ENCODE measurements around the gene CCL1.

The CCL1 gene, protein sequence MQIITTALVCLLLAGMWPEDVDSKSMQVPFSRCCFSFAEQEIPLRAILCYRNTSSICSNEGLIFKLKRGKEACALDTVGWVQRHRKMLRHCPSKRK

DNA sequence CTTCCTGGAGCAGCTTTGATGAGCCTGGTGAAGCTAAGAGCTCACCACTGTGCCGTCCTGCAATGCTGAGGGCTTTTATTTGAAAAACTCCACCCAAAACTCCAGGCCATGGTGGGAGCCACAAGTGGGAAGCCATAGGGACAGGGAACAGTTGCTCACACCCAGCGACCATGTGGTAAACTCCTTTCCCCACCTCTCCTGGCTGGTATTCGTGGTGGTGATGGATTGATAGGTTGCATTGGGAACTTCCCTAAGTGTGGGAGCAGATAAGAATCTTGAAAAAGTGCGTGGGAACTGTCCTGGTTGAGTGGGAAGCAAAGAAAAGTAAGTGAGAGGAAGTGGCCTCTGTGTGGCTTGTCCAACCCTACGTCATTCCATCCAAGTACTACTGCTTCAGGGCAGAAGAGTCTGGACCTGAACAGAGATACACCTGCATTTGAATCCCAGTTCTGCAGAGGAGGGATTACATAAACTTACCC lies at the start of gene CCL1:
Gene CCL1, minus strand, starts transcription at position 51 of the 479 bp plus-strand sequence. CDS start 72 bp downstream, outside the sequence.
- DNase-seq: no peak

DNA sequence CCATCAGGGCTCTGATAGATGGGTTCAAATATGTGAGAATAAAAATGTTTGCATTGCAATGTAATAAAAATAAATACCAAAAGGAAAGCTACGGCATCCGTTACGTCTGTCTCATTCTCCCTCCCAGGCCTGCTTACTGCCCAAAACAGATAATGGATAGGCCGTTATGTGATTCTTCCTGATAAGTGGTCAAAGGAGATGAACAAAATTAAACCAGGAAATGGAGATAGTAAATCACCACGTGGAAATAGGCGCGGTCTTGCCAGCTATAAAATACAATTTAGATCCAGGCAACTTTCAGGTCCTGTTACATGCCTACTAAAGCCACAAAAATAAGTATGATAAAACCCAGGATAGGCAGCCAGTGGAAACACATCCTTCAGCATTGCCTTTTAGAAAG lies 49.5 kb upstream of the CCL1 start:
- no peak for DNase-seq

DNA sequence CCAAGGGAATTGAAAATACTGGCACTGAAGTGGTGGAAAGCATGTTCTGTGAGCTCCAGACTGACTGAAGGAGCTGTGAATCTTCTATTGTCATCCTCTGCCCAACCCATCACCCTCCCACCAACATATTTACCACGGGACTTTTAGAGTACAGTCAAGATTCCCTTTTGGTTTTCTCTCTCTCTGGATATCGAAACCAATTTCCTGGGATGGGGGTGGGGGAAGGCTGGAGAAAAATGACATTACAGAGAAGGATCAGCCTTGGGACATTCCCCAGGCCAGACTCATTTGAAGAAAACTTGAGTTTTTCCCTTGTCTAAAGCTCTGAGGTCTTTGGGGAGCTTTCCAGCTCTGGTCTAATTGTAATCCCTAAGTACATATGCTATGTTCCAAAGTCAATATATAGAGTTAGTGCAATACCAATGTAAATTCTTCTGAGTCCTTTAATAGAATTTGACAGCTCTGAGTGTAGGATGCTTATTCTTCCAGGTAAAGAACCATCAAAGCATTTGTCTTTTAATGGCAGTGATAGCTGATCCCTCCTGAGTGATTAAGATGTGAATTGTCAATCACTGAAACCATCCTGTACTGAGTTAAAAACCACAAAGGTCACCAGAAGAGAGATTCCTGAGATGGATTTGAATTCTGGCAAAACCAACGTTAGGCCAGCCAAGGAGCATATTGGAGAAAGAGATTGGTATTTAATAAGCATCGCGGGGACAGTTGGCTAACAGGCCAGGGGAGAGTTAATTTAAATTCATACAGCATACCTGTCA lies 48.8 kb upstream of the CCL1 start:
- no peak for DNase-seq

DNA sequence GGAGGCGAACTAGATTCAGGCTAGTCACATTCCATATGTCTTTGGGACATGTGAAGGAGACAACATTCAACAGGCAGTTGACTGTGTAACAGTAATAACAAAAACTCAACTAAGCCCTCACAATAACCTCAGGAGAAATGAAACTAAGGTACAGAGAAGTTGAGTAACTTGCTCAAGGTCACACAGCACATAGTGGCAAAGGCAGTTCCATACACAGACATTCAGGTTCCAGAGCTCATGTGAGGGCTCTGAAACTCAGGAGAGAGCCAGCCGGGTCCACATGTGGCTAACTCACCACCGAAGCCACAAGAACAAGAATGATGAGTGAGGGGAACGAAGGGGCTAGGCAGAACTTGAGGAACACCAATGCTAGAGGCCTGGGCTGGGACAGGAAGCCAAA lies 46.3 kb upstream of the CCL1 start:
- no peak for DNase-seq

DNA sequence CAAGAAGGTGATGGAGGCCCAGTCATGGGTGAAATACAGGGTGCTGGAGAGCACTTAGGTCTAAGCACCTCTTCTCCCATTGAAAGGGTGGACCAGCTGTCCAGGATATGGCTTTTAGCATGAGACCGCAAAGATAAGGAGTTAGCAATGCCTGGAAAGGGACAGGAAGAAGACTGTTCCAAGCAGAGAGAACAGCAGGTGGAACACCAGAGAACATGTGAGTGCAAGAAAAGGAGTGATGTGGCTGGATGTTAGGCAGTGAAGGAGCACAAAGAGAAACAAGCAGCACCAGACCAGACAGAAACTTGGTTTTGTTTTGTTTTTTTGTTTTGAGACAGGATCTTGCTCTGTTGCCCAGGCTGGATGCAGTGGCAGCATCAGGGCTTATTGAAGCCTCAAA lies 45.4 kb upstream of the CCL1 start:
- DNase-seq: no peak

DNA sequence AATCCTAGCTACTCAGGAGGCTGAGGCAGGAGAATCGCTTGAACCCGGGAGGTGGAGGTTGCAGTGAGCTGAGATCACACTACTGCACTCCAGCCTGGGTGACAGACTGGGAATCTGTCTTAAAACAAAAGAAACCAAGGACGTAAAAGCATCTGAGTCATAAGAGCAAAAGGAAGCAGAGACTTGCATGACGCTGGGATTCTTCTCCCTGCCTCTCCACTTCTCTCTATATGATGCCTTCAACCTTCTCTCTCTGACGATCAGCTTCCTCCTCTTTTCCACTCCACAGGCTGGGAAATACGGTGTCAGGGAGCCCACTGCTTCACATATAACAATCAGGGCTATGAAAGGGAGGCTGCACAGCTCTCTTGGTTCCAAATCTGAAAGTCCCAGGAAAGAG lies 43.2 kb upstream of the CCL1 start:
- no peak for DNase-seq

DNA sequence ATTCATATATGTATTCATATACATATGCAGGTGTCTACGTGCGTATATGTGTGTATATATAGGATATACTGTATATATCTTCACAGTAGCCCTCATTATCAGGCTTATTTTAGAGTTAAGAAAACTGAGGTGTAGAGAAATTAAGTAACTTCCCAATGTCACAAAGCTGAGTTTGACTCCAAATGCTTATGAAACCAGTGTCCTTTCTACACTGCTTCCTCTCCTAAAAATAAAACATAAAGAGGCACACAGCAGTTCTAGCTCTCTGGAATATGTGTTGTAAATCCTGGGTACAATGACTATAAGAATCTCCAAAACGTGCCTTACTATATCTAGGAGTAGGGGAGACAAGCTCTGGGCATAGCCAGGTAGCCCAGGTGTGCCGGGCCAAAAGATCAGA lies 40.0 kb upstream of the CCL1 start:
- no peak for DNase-seq

DNA sequence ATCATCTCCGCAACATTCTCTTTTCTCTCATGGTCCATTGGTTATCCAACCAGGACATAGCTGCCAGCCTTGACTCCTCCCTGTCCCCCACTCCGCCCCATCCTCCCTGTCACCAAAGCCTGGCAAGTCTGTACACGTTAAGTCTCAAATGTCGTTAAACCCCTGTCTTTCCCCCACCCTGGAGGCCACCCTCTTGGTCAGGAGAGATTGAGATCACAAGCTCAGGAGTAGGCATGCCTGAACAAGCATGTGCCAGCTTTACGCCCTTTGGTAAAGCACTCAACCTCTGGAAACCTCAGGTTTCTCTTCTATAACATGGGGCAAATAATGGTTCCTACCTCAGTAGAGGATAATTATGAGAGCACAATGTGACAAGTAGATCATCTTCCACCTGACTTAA lies 38.1 kb upstream of the CCL1 start:
- no peak for DNase-seq

DNA sequence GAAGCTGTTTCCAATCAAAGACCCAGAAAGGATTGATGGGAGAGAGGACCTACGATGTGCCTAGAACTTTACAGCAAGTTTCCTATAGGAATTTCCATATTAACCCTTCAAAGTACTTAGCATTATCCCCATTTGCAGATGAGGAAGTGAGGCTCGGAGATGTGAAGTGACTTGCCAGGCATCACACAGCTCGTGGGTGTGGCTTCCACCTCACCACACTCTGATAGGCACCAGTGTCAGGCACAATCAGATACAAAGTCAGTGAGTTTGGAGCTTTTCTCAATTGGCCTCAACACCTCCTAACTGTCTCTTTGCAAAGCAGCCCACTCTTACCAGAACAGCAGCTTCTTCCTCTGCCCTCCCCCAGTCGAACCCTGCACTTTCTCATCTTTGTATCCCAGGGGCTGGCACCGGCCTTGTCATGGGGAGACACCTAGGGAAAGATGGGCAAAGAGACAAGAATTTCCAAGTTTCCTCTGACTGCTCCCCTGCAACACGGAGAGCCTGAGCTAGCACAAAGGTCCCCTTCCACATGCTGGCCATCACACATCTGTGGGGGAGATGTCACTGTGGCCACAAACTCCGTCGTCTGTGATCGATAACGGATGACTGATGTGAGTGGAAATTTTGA lies 37.4 kb upstream of the CCL1 start:
- no peak for DNase-seq

DNA sequence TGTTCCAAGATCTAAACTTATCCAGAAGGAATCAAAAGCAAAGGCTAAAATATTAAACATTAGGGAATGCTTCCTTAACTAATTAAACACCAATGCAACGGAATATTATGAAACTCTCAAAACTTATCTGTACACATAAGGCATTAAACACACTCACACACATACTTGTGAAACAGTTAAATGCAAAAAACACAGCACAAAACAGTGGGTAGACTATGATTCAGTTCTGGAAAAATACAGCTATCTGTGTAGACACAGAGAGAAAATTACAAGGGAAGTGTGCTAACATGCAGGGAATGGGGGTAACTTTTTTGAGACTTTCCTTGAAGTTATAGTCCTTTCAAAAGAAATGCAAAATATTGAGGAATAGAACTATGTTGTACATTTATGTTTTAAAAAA lies 36.7 kb upstream of the CCL1 start:
- DNase-seq: no peak

DNA sequence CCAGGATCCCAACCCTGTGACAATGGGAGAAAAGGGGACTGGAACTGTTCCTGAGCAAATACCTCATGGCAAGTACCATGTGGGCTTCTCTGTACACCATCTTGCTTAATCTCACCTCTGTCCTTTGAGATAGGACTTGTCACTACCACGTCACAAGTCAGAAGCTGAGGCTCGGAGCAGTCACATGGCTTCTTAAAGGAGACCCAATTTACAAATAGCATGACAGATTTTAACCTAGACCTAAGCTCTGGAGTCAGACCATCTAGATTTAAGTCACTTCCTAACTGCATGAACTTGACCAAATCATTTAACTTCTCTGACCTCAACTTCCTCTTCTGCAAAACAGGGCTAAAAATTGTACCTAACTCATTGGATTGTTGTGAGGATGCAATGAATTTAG lies 36.0 kb upstream of the CCL1 start:
- DNase-seq: no peak

DNA sequence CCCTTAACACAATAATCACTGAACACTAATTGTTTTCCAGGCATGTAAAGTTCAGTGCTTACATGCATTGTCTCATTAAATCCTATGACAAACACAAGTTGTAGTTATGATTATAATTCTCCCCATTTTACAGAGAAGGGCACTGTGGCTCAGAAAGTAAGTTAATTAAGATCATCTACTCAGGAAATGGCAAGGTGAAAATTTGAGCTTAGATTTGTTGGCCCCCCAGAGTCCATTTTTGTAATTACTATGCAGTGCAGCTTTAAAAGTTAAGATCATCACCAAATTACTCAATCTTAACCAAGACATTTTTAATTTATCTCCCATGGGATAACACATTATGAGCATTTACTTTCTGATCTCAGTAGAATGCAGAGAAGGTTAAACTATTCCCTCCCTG lies 34.2 kb upstream of the CCL1 start:
- DNase-seq: no peak

DNA sequence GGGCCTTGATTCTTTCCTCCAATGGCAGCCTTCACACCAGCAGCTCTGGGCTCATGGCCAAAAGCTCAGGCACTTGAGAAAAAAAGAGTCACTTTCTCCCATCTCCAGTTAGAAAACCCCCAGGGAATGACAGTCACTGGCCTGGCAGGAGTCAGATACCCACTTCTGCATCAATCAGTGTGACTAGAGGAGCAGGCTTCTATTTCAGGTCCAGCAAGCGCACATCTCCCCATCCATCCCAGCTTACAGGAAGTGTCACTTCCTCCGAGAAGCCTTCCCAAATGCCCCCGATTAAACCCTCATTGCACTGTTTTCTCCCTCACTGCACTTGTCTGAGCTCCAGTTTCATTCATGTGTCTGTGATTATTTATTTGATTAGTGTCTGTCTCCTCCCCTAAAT lies 30.4 kb upstream of the CCL1 start:
- DNase-seq: no peak

DNA sequence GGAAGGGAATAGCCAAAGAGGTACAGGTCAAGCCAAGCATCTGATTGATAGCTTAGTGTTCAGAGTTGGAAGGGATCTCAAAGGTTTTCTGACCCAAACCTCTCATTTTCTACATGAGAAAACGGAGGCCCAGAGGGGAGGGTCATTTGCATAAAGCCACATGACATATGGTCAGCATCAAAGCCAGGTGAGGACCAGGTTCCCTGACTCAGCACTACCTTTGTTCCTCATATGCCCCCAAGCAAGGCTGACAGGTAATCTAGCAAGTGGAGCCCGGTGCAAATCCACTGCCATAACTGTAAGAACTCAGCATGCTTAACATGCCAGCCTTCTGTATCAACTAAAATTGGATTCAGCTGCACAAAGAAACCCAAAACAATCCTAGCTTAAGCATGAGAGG lies 28.2 kb upstream of the CCL1 start:
- no peak for DNase-seq

DNA sequence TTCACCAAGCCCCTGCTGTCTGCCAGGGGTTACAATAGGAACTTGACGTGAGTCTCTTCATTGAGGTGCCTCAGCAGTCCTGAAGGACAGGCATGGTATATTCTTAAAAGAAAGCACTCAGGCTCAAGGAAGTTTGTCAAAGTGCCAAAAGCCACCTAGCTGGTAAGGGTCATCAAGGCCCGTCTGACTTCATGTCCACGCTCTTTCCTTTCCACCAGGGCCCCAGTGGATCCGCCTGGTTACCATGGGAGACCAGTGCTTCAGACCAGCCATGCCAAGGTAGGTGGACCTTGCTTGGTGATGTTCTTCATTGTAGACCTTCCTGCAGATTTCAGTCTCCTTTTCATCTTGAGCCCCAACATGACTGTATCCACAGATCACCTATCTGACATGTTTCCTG lies 27.6 kb upstream of the CCL1 start:
- no peak for DNase-seq

DNA sequence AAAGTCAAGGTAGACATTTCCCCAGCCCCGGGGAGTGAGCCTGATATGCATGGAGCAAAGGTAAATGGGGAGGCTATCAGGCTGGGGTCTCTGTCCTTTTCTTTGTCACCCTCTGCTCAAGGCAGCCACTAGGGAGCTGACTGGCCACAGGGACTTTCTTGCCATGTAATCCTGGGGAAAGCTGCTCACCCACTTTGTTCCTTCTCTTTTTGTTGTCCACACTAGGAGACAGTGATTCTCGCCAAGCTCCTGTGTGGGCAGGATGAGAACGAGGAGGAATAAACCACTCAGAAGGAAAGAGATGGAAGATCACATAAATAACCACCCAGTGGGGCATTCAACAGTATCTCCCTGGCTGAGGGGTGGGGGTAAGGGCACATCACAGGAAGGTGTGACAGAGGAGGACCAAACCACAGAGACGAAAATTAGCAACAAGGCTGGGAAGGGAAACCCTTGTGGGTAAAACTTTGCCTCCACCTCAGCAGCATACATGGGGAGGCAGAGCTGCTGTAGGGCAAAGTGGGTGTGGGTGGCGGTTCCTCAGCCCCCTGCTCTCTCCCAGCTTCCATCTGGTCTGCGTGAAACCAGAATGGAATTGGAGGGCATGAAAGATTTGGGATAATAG lies 26.2 kb upstream of the CCL1 start:
- DNase-seq: no peak

DNA sequence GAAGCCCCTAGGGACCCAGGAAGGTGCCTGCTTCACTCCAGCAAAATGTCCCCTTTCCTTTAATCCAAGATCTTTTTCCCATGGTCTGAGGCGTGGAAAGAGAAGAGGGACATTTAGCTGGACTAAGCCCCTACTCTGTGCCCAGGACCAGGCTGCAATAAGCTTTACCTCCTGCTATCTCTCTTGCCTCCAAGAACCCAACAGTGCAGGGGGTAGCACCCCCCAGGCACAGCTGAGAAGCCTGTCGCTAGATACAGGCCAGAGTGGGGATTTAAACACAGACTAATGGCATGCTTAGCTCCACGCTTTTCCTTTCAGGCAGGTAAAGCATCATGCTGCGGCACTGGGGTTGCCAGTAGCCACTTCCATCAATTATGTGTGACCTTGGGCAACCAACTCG lies 24.5 kb upstream of the CCL1 start:
- DNase-seq: no peak

DNA sequence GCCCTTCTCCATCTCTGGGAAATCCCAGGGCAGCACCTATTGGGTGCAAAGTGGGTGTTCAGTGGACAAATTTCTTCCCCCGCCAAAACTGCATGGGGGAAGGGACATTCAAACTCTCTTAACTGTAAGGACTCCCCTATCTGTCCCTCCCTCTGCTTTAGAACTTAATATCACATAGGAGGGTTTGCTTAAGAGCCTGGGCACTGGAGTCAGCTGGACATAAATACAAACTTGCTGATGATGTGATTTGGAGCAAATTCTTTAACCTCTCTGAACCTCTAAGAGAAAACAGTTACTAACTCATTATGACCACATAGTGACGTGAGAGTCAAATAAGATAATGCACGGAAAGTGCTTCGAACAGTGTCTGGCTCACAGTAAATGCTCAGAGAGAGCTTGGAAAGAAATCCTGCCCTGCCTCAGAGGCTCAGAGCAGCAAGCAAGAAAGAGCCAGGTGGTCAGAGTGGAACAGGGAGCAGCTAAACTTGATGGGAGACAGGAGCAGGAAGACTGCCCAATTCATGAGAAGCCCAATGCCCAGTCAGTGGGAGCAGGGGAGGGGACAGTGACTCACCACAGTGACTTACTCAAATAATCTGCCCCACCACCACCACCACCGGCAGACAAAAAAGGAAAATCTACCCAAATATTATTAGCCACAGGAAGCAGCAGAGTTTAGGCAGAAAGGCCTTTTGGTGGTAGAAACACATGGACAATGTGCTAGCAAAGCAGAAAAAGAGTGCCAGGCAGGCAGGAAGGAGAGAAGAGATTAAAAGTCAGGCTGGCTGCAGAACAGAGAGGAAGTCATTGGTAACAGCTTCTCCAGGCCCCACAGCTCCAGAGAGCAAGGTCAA lies 23.9 kb upstream of the CCL1 start:
- DNase-seq: peak; percentile 45

DNA sequence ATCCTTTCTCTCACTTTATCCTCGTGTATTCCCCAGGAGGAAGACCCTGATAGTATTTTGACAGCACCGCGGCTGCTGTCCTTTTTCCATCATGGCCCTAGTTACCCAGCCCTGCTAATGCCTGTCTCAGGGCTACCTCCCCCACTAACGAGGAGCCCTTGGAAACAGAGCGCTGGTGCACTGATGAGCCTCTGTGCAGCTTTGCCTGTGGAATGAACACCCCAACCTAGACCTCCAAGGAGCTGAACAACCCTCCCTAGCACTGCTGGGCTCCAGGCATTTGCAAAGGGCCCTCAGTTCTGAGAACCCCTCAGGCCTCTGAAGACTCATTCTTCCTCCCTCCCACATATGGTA lies 23.3 kb upstream of the CCL1 start:
- no peak for DNase-seq

DNA sequence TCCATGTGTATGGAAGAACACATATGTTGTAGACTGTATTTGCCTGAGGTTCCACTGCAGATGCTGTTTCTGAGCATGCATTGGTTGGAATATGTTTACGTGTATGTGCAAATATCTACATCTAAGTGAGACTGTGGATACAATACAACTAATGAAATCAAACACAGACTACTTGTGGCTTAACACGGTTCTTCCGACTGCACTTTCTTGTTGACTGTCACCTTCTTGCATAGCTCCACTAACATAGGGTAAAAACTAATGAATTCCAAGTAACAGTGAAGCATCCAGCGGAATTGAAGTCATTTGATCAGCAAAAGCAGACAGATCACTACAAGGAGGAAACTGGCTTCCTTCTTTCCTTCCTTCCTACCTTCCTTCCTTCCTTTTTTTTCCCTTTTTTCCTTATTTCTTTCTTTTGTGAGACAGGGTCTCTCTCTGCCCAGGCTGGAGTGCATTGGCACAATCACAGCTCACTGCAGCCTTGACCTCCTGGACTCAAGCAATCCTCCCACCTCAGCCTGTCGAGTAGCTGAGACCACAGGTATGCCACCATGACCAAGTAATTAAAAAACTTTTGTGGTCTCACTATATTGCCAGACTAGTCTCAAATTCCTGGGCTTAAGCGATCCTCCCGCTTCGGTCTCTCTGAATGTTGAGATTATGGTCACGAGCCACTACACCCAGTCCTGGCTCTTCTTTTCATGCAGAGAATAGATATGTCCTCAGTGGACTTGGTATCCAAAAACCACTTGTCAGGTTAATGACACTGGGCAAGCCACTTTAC lies 22.0 kb upstream of the CCL1 start:
- DNase-seq: no peak

DNA sequence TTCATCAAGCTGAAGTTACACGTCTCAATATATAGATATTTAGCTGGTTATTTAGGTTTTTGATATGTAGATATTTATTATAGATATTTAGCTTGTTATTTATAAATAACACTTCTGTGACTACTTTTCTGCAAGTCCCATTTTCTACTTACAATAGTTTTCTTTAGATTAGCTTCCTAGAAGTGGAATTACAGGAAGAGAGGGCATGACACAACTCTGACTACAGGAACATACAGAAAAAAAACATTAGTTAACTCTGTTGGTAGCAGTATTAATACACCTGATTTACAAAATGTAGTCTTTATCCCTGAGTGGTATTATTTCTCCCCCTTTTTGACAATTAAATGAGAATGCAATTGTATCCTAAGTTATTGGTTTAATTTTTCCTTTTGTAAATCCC lies 21.2 kb upstream of the CCL1 start:
- no peak for DNase-seq

DNA sequence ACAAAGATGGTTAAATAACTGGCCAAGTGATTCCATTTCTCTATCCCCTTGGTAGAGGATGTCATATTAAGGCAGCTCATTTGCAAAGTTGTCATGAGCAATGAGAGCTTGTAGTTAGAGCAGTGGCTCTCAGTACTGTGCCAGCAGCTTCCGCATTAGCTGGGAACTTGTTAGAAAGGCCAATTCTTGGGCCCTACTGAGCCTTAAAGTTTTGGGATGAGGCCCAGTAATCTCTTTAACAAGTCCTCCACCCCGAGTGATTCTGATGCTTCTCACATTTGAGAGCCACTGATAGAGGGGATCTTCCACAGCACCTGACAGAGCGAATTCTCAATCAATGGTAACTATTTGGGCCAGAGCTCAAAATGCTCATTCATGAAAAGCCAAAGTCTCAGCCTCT lies 20.2 kb upstream of the CCL1 start:
- no peak for DNase-seq

Measured in EL (cell line).